ENCODE data around the gene NSG2. TPM values are rescaled to one million over a fixed set of nuclear protein-coding genes. Genes with fewer than 3 reads are reported as not detected.

The NSG2 gene
- total and polyA plus RNA-seq, 2 of the 4 experiments (the other 2 are of a cell fraction) = not detected

DNA sequence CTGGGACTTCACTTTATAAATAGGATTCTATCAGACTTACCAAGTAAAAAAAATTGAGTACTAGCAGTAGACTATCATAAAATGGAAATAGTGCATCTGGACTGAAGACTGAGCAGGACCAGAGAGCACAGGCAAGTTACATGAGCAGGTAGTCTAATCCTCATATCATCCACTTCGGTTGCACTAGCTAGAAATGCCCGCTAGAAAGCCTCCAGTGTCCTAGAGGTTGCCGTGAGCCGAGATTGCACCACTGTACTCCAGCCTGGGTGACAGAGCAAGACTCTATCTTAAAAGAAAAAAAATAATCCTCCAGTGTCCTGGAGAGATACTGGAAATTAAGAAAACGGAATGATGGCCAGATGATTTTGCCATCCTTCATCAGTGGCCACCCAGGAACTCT lies 36.6 kb upstream of the NSG2 start:
- Histone ChIP-seq H4K5ac (ENCODE audit: low read depth, low read length) (no peak overlapping the region), H2BK120ac (ENCODE audit: low read depth, low read length) (no peak overlapping the region), H2BK20ac (ENCODE audit: low read depth, low read length) (no peak overlapping the region), H4K20me1 (ENCODE audit: insufficient read depth, low read length) (no peaks in the 10 kb centered on the region), H2BK5ac (ENCODE audit: low read depth, low read length, poor library complexity, severe bottlenecking) (no peak overlapping the region), H2AK5ac (ENCODE audit: low read depth, low read length) (no peak overlapping the region), H3K36me3 (ENCODE audit: control insufficient read depth, insufficient read depth, low read length) (no peaks in the 10 kb centered on the region), H3K9me1 (ENCODE audit: insufficient read depth, low read length) (no peaks in the 10 kb centered on the region), H4K91ac (ENCODE audit: insufficient read depth, low read depth, low read length) (no peak overlapping the region), H2BK15ac (ENCODE audit: low read depth, low read length) (no peak overlapping the region), H2AFZ (replicated peaks; ENCODE audit: low read length, poor library complexity) (no peak overlapping the region), H3K27ac (ENCODE audit: insufficient read depth, low read length) (no peak overlapping the region), H3K4me2 (ENCODE audit: low read depth, low read length) (no peak overlapping the region), H3K14ac (replicated peaks; ENCODE audit: low read depth, low read length) (no peak overlapping the region), H3K4me1 (ENCODE audit: control insufficient read depth, insufficient read depth, low read length) (no peaks in the 10 kb centered on the region), H3K23ac (ENCODE audit: low read depth, low read length) (no peak overlapping the region), H3K4ac (ENCODE audit: low read depth, low read length) (no peak overlapping the region), H3K27me3 (ENCODE audit: control insufficient read depth, insufficient read depth, low read length) (no peaks in the 10 kb centered on the region), H2AK9ac (replicated peaks; ENCODE audit: low read depth, low read length, poor library complexity) (no peak overlapping the region), H3K56ac (ENCODE audit: extremely low read depth, insufficient read depth, low read length) (no peak overlapping the region), H3K79me1 (ENCODE audit: low read depth in 1 of 2, low read length in 2 of 2) (no peaks in the 10 kb centered on the region), H3K9ac (ENCODE audit: low read depth, low read length) (no peak overlapping the region), H3K9me3 (ENCODE audit: control insufficient read depth, insufficient read depth, low read length) (no peaks in the 10 kb centered on the region), H3K18ac (ENCODE audit: low read depth, low read length) (no peak overlapping the region), H4K8ac (ENCODE audit: low read depth in 2 of 2, low read length in 2 of 2) (no peak overlapping the region), H3K4me3 (ENCODE audit: insufficient read depth, low read depth, low read length) (no peak overlapping the region)
- dilution Hi-C loops (cut with HindIII; ENCODE audit: low sequenced_read_pairs, unreplicated experiment) (no loop called here), intact Hi-C loops (cut with micrococcal nuclease) (no loop called here), in situ Hi-C loops (cut with MboI; ENCODE audit: low sequenced_read_pairs) (no loop called here)
- BruUV-seq (replicated peaks) = no TSS peak
- TF ChIP-seq, protein P1, sequence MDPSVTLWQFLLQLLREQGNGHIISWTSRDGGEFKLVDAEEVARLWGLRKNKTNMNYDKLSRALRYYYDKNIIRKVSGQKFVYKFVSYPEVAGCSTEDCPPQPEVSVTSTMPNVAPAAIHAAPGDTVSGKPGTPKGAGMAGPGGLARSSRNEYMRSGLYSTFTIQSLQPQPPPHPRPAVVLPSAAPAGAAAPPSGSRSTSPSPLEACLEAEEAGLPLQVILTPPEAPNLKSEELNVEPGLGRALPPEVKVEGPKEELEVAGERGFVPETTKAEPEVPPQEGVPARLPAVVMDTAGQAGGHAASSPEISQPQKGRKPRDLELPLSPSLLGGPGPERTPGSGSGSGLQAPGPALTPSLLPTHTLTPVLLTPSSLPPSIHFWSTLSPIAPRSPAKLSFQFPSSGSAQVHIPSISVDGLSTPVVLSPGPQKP (IDR thresholded peaks at IDR 0.05; ENCODE audit: borderline replicate concordance, low read depth, low read length) = no peak
- TF ChIP-seq RFX5 (IDR thresholded peaks at IDR 0.05; ENCODE audit: low read depth, low read length) (no peak), FOS (IDR thresholded peaks at IDR 0.05; ENCODE audit: low read depth, low read length) (no peak), MXI1 (IDR thresholded peaks at IDR 0.05; ENCODE audit: borderline replicate concordance, low read depth, low read length) (no peak), BHLHE40 (IDR thresholded peaks at IDR 0.05; ENCODE audit: low read depth, low read length) (no peak), RCOR1 (IDR thresholded peaks at IDR 0.05; ENCODE audit: insufficient replicate concordance, low read length) (no peak)
- ATAC-seq (ENCODE audit: low read depth) (no peak), DNase-seq (no peak)
- CTCF ChIA-PET = no interaction called here
- POLR2A ChIA-PET (ENCODE audit: unreplicated experiment) = no interaction called here
- WGBS, 2 experiments (ENCODE audit: extremely low coverage in 2 of 2, insufficient read length in 1 of 2) = no CpG with 5 or more reads among the region's 5 CpGs
